Activated T-cell treated with anti-CD3 and anti-CD28 coated beads for 24 hours (primary cell): ENCODE measurements around the gene SLC25A41.
"Not testable (repeated sequence)": the region's sequence is repeated elsewhere in the genome, so short reads cannot be mapped to it uniquely, and the experiment has no call there.

ENCODE experiments used
- DNase-seq: peaks from one replicate; pipeline ENCODE4 v3.0.0-alpha.2; 2020; ENCODE audit warnings: low read depth

The SLC25A41 gene

GRCh38 chr19:6412061-6412446 is 21.5 kb downstream of the SLC25A41 start:
- no peak for DNase-seq

DNA sequence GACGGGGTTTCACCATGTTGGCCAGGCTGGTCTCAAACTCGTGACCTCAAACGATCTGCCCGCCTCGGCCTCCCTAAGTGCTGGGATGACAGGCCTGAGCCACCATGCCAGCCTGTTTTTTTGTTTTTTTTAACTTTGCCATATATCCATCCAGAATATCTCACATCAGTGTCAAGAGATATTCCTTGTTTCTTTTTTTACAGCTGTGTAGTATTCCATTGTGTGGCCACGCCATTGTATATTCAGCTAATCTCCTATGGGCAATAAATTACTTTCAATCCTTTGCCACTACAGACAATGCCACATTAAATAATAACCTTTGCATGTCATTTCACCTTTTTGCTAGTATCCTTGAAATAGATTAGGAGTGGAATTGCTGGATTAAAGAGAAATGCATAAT is 24.2 kb downstream of the SLC25A41 start:
- no peak for DNase-seq

DNA sequence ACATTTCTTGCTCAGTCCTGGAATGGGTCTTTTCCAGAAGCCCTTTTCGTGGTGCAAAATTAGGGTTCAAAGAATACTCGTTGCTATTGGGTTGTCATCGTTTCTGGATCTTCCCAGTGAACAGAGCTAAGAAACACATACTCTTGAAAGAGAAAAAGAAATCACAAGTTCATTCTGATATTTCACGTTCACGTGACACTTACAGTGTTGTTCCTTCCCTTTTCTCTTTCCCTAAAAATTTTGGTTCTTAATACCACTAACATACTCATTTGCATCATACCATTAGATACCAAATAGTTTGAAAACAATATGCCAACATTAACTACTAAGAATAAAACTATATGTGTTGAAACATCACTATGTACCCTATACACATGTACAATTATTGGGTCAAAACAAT is 27.2 kb downstream of the SLC25A41 start:
- no peak for DNase-seq

- DNase-seq, result no peak
These were observed 30.5 kb downstream of the SLC25A41 start for GRCh38 chr19:6402837-6403608.

DNA sequence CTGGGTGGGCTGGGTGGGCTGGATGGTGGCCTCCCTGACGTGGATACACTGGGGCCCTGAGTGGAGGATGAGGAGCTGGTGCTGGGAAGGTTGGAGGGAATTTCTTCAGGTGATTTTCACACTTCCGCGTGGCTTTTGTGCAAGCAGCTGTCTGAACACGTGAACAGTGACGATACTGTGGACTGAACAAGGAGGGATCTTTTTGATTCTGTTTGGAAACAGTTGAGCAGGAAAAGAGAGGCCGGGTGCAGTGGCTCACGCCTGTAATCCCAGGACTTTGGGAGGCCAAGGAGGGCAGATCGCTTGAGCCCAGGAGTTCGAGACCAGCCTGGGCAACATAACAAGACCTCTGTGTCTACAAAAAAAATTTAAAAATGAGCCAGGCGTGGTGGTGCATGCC is 31.5 kb downstream of the SLC25A41 start:
- DNase-seq, result no peak

- not testable (repeated sequence) for DNase-seq
These were observed 33.3 kb downstream of the SLC25A41 start for GRCh38 chr19:6400062-6400944.

DNA sequence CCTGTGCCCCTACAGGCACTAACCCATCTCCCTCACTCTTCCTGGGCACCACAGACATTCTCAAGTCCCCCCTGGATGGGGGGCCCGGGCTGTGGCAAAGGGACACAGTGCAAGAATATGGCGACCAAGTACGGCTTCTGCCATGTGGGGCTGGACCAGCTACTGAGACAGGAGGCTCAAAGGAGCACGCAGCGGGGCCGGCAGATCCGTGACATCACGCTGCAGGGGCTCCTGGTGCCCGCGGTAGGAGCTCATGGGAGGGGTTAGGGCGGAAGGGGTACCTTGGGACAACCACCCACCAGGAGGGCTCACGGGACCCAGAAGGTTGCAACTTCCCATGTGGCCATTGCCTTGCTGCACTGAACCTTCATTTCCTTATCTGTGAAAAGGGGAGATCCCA is 37.3 kb downstream of the SLC25A41 start:
- no peak for DNase-seq

DNA sequence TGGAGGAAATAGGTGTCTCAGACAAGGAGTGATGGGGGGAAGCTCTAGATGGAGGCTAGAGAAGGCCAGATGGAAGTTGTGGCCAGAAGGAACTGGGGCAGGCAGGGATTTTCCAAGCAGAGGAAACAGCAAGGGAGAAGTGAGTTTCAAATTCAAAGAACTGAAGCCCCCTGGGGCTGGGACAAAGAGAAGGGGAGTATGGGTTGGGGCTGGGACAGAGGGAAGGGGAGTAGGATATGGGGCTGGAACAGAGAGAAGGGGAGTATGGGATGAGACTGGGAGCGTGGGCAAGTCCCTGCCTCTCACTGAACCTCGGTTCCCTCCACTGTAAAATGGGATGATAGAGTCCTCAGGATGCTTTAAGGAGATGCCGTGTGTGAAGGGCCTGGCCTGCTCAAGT is 38.7 kb downstream of the SLC25A41 start:
- no peak for DNase-seq

- DNase-seq, result peak; percentile 73
These were observed 39.6 kb downstream of the SLC25A41 start for GRCh38 chr19:6393983-6394412.

GRCh38 chr19:6393074-6393982 is 40.2 kb downstream of the SLC25A41 start, which contains the start of gene GTF2F1:
TSS of gene GTF2F1 (minus strand) at chr19:6393164. CDS start at chr19:6392995, 169 bp downstream.
- DNase-seq, result peak; percentile 91

DNA sequence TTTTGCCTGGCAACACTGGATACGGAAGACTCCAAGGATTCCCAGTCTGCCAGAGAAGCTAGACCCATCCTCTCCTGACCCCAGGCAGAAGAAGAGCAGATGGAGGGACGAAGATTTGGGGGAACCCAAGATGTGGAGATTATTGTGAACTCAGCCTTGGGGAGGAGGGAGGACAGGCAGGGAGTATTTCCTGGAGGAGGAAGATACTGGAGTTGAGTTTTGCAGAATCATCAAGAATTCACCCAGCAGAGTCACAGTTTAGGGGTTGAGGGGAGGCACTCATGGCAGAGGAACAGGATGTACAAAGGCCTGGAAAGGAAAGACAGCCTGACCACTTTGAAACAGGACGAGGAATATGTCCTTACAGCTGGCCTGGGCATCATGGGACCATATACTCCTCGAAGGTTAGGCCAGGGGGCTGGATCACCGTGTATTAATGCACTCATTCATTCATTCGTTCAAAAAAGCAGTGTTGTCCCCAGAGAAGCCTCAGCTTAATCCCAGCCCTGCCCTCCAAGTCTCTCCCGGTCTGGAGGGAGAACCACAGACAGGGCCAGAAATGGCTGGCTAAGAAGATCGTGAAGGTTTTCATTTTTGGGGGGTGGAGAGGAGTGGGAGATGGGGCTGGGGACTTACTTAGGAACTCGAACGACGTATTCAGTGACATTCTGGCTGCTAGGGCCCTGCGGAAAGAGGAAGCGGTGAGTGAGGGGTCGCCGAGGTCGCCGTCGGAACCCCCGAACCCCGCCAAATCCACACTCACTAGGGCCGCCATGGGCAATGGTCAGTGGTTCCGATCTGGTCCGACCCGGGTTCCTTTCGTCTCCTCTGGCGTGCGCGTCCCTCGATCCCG is 41.1 kb downstream of the SLC25A41 start:
- no peak for DNase-seq

DNA sequence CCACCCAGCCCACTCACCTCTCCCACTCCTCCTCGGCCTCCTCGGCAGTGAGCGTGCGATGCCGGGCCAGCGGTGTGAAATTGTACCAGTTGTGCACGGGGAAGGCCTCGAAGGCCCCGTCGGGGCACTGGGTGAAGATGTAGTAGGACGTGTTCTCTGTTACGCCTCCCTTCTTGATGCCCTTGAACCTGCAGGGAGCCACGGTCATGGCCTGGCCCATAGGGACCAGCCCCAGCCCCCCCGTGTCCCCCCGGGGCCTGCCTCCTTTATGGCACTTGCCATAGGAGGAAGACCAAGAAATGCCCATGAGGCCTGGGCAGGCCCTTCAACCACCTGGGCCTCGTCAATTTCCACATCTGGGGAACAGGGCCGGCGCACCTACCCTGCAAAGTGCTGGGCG is 46.2 kb downstream of the SLC25A41 start:
- no peak for DNase-seq

GRCh38 chr19:6384381-6384780 is 49.2 kb downstream of the SLC25A41 start:
- no peak for DNase-seq

GRCh38 chr19:6383188-6383587 is 50.4 kb downstream of the SLC25A41 start:
- no peak for DNase-seq

- DNase-seq, result no peak
These were observed 52.4 kb downstream of the SLC25A41 start for GRCh38 chr19:6381030-6381750.

DNA sequence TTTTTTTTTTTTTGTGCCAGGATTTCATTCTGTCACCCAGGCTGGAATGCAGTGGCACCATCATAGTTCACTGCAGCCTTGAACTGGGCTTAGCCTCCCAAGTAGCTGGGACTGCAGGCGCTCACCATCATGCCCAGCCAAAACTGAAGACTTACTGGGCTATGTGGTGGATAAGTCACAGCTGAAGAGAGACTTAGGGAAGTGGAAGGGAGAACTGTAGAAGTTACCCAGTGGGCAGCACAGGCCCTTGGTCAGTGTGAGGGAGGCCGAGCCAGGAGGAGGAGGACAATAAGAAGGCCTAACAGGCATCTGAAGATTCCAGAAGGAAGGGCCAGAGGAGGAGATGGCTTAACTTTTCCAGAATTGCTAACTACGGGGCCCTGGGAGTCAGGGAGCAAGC is 53.8 kb downstream of the SLC25A41 start:
- no peak for DNase-seq

DNA sequence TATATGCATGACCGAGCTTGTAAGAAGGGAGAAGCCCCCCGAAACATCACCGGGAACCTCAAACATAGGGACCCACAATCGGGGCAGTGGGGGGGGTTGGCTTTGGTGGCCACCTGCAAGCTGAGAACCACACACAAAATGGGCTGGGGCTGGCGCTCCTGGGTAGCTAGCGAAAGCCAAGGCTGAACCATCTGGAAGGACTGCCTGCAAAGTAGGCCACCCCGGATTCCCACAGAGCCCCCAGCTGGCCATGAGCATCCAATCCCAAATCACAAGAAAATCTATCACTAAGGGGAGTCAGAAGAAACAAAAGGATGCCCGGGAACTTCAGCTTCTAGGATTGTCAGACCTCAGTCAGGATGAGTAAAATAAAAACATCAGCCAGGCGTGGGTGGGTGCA is 55.1 kb downstream of the SLC25A41 start:
- DNase-seq, result no peak

DNA sequence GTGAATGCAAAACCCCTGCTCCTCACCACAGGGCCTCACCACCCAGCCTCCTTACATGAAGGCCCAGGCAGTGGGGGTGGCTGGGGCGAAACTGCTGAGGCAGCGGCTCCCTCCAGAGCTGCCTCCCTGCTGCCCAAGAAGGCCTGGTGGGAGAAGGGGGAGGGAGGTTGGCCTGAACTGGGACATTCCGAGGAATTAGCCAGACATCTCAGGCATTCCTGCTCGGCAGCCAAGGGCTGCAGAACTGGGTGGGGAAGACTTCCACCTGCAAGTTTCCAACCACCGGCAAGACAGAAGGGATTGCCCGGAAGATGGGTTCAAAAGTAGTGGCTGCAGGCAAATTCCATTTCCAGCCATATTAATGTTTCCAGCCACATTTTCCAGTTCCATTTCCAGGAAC is 55.5 kb downstream of the SLC25A41 start:
- DNase-seq, result no peak

- no peak for DNase-seq
These were observed 56.9 kb downstream of the SLC25A41 start for GRCh38 chr19:6376512-6377190.
